GM21381 (cell line): Measurements from ENCODE around the gene PAK5.

ENCODE experiments used
- ATAC-seq: cut with Tn5 transposase; IDR thresholded peaks from one replicate; pipeline ENCODE4 v1.9.1; 2021; ENCODE audit warnings: mild to moderate bottlenecking, moderate library complexity; ENCODE audit not compliant: unreplicated experiment

Gene PAK5

DNA sequence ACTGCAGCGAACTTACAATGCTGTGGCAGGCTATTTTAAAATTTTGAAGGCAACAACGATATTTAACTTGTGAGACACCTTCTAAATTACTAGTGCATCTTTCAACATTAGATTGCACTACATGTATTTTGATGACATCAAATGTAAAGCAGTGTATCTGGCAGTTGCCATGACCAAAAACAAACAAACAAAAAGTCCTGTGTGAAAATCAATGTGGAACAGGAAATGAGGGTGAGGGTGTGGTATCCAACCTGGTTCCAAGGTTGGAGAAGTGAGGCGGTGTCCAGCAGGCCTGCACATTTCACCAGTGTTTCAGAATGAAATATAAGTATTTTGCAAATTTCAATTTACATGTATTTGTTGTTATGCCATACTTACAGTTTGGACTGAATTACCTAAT, 212.5 kb downstream of the PAK5 start:
- ATAC-seq = no peak

GRCh38 chr20:9617940-9618339, 220.9 kb downstream of the PAK5 start:
- no peak for ATAC-seq

GRCh38 chr20:9616833-9617461, 221.9 kb downstream of the PAK5 start:
- no peak for ATAC-seq

DNA sequence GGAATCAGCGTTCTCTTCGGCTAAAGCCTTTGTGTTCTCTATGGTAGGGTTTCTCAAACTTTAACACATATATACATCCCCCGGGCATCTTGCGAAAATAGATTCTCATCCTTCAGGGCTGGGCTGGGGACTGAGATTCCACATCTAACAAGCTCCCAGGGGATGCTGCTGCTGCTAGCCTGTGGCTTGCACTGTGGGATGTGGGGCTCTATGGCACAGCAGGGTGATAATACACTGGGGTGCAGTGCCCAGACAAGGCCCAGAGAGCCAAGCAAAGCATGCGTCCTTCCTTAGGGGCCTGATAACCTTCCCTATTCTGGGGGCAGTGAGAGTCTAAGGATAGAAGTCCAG, 222.4 kb downstream of the PAK5 start:
- ATAC-seq = peak; percentile 2

- ATAC-seq = peak; percentile 97
Measured at GRCh38 chr20:9615766-9616454, 223.0 kb downstream of the PAK5 start.

- no peak for ATAC-seq
Measured at GRCh38 chr20:9615118-9615517, 223.8 kb downstream of the PAK5 start.

DNA sequence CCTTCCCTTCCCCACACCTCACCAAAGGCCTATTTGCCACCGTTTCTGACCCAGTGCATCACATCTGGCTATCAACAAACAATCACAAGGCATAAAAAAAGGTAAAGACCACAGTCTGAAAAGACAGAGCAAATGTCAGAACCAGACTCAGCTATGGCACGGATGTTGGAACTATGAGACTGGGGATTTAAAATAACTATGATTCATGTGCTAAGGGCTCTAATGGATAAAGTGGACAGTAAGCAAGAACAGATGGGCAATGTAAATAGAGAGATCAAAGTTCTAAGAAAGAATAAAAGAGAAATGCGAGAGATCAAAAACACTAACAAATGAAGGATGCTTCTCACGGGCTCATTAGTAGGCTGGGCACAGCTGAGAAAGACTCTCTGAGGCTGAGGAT, 225.0 kb downstream of the PAK5 start:
- no peak for ATAC-seq

- ATAC-seq = no peak
Measured at GRCh38 chr20:9611921-9612320, 227.0 kb downstream of the PAK5 start.

DNA sequence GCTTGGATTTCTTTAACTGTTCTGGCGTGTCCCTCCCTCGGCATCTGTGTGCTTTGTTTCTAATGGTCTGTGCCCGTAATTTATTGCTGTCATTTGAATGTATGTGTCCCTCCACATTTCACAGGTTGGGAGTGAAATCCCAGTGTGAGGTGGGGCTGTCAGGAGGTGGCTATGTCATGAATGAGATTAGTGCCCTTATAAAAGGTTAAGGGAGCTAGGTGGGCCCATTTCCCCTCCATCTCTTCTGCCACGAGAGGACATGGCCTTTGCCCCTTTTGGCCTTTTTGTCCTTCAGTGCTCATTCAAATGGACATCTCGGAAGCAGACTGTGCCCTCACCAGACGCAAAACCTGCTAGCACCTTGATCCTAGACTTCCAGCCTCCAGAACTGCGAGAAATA, 228.2 kb downstream of the PAK5 start:
- no peak for ATAC-seq

- ATAC-seq = peak; percentile 64
Measured at GRCh38 chr20:9609887-9610502, 228.9 kb downstream of the PAK5 start.

- no peak for ATAC-seq
Measured at GRCh38 chr20:9608639-9609340, 230.1 kb downstream of the PAK5 start.

GRCh38 chr20:9602847-9603183, 236.1 kb downstream of the PAK5 start:
- no peak for ATAC-seq

- ATAC-seq = no peak
Measured at GRCh38 chr20:9600562-9600961, 238.3 kb downstream of the PAK5 start.

DNA sequence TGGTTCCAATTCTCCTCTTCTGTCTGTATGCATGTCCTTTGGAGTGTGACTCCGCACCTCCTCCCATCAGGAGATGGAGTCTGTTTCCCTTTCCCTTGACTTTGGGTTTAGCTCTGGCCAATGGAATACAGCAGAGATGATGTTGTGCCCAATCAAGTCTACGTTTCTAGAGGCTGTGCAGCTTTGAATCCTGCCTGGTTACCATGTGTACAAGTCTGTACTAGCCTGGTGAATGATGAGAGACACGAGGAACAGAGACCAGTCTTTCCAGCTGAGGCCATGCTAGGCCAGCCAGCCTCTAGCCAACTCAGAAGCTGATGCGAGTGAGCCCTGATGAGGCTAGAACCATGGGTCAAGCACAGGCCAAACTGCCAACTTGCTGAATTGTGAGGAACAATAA, 241.3 kb downstream of the PAK5 start:
- ATAC-seq = no peak

- no peak for ATAC-seq
Measured at GRCh38 chr20:9595763-9596162, 243.1 kb downstream of the PAK5 start.

DNA sequence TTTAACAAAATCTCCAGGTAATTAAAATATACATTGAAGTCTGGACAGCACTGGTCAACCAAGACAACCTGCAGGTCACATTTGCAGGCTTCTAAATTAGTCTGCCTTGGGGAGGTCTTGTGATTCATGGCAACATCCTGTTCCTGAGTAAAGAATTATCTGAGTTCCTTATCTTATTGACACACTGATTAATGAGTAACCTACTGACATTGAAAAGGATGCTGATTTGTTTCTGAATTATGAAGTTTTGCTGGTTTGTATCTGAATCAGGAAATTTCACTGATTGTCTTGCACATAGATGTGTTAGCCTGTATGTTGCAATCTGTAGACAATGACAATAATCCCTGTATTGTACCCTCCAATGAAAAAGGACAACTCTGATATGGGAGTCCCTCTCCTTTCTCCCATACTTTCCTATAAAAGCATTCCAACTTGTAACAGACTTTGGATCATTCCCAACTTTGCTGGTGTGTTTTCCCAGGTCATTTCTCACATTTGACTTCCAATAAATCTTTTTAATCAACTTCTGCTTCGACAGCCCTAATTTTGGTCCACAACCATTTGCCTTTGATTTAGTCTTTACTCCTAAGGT, 244.5 kb downstream of the PAK5 start:
- ATAC-seq = no peak

GRCh38 chr20:9592419-9592818, 246.5 kb downstream of the PAK5 start:
- no peak for ATAC-seq

DNA sequence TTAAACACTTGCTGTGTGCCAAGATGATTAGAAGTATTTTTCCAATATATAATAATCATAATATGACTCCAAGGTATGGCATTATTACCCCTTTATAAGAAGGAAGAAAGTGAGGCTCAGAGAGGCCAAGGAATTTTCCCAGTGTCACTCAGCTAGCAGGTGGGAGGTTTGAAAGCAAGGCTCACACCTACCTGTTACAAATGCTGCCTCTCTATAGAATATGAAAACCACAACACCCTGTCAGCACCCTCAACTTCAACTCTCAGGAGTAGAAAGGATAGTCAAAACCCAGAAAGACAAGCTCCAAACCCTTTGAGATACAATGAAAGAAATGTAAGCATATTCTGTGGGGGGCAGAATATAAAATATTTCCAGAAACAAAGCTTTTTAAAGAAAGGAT, 247.8 kb downstream of the PAK5 start:
- ATAC-seq = no peak

DNA sequence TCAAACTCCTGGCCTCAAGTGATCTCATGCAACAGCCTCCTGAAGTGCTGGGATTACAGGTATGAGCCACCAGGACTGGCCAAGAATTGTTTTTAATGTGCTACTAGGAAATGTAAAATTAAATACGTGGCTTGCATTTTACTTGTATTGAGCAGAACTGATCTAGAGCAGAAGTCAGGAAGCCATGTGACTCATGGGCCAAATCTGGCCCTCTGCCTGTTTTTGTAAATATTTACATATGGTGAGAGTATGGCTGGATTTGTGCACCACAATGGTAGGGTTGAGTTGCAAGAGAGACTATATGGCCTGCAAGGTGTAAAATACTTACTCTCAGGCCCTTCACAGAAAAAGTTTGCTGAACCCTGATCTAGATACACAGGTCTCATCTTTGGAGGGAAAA, 248.7 kb downstream of the PAK5 start:
- ATAC-seq = no peak

DNA sequence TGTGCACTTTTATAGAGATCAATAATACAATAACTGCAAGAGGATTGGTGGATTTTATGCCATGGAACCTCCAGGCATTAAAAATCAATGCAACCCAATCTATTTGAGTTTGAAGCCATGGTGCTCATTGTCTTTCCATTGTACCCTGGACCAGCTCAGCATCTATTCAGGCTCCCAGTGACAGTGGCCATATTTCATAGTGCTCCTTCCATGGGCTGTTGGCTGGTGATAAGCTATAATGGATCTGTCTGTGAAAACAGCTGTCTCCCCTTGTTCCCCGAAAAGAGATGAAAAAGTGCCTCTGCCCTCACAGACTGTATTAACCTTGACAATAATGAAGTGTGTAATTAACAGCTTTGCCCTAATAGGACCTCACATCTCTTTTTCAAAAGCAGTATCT, 250.2 kb downstream of the PAK5 start:
- no peak for ATAC-seq

- no peak for ATAC-seq
Measured at GRCh38 chr20:9583151-9583550, 255.7 kb downstream of the PAK5 start.

GRCh38 chr20:9582137-9582536, 256.7 kb downstream of the PAK5 start:
- no peak for ATAC-seq
